Stimulated activated CD8-positive, alpha-beta memory T cell treated with anti-CD3 and anti-CD28 coated beads, Interleukin-7, amount 100 ng/mL, for 1 hour (primary cell): ENCODE data around the gene TRIM5.
"Not testable (repeated sequence)": the region's sequence is repeated elsewhere in the genome, so short reads cannot be mapped to it uniquely, and the experiment has no call there.

Experiments
- DNase-seq, 2 donors: peaks; one replicate each; pipeline ENCODE4 v3.0.0-alpha.2; 2020; ENCODE audit warnings: low read depth in 2 of 2

Gene TRIM5

GRCh38 chr11:5684646-5685362 is at the start of gene TRIM5:
TSS of gene TRIM5 (minus strand) at chr11:5685074. CDS start at chr11:5680177, 4,897 bp downstream.
- peak; percentile 60 to 62 for DNase-seq

- no peak for DNase-seq
These were observed 42.8 kb upstream of the TRIM5 start for GRCh38 chr11:5727691-5728090.

GRCh38 chr11:5726351-5726750 is 41.5 kb upstream of the TRIM5 start:
- no peak for DNase-seq

GRCh38 chr11:5722622-5723021 is 37.7 kb upstream of the TRIM5 start:
- DNase-seq: no peak

GRCh38 chr11:5719703-5720495 is 35.0 kb upstream of the TRIM5 start:
- no peak for DNase-seq

- DNase-seq: not testable (repeated sequence)
These were observed 31.6 kb upstream of the TRIM5 start for GRCh38 chr11:5716518-5716917.

- DNase-seq: no peak
These were observed 28.8 kb upstream of the TRIM5 start for GRCh38 chr11:5713695-5714094.

GRCh38 chr11:5712507-5712906 is 27.6 kb upstream of the TRIM5 start:
- DNase-seq: no peak

GRCh38 chr11:5705688-5706087 is 20.8 kb upstream of the TRIM5 start:
- no peak for DNase-seq

- DNase-seq: no peak
These were observed 19.1 kb upstream of the TRIM5 start for GRCh38 chr11:5703741-5704536.

- no peak for DNase-seq
These were observed 16.2 kb upstream of the TRIM5 start for GRCh38 chr11:5701055-5701577.

- DNase-seq: no peak
These were observed 15.7 kb upstream of the TRIM5 start for GRCh38 chr11:5700421-5701054.

GRCh38 chr11:5698281-5698680 is 13.4 kb upstream of the TRIM5 start:
- DNase-seq: no peak

- DNase-seq: no peak
These were observed 11.3 kb upstream of the TRIM5 start for GRCh38 chr11:5696210-5696609.

GRCh38 chr11:5695580-5695979 is 10.7 kb upstream of the TRIM5 start:
- DNase-seq: no peak

GRCh38 chr11:5694642-5695041 is 9.8 kb upstream of the TRIM5 start:
- DNase-seq: no peak

- DNase-seq: no peak
These were observed 7.1 kb upstream of the TRIM5 start for GRCh38 chr11:5691964-5692361.

- not testable (repeated sequence) for DNase-seq
These were observed 6.5 kb upstream of the TRIM5 start for GRCh38 chr11:5691238-5691963.

- no peak for DNase-seq
These were observed 5.9 kb upstream of the TRIM5 start for GRCh38 chr11:5690736-5691135.

- no peak for DNase-seq
These were observed 5.3 kb upstream of the TRIM5 start for GRCh38 chr11:5690216-5690615.

GRCh38 chr11:5689551-5689983 is 4.7 kb upstream of the TRIM5 start, which contains the start of gene TRIM22:
TSS of gene TRIM22 (plus strand) at chr11:5689790. CDS start at chr11:5696233, 6,443 bp downstream.
- DNase-seq: peak in 1 of 2 donors; percentile 19
